GM15510 (cell line): ENCODE data around the gene FCRL3.

ENCODE experiments used
- POLR2A ChIP-seq: IDR thresholded peaks from 3 replicates; pipeline ENCODE4 v1.6.1; 2011; ENCODE audit warnings: borderline replicate concordance; ENCODE audit not compliant: insufficient read length; ENCODE audit errors: extremely low read depth

The FCRL3 gene

DNA sequence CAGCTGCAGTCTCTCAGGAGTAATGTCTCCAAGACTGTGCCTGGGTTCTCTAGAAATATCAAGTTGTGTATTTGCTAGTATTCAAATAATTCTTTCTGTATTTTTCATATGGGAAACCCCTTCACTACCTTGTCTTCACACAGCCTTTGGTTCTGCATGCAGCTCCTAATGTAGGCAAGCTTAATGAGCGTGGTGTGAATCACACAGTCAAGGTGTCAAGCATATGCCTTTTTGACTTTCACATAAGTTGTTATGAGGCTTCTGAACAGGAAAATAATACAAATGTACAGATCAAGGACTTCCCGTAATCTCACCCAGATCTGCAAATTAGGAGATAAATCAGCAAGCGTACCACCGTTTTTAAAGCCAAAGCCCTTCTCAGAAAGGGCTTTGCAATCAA is at the start of gene FCRL3:
Gene FCRL3 (minus strand): TSS at position 38 of the 400 bp plus-strand sequence. CDS start 280 bp downstream, outside the sequence.
- TF ChIP-seq POLR2A = no peak

- TF ChIP-seq POLR2A = no peak
These were observed 47.8 kb upstream of the FCRL3 start for GRCh38 chr1:157748262-157748817.

DNA sequence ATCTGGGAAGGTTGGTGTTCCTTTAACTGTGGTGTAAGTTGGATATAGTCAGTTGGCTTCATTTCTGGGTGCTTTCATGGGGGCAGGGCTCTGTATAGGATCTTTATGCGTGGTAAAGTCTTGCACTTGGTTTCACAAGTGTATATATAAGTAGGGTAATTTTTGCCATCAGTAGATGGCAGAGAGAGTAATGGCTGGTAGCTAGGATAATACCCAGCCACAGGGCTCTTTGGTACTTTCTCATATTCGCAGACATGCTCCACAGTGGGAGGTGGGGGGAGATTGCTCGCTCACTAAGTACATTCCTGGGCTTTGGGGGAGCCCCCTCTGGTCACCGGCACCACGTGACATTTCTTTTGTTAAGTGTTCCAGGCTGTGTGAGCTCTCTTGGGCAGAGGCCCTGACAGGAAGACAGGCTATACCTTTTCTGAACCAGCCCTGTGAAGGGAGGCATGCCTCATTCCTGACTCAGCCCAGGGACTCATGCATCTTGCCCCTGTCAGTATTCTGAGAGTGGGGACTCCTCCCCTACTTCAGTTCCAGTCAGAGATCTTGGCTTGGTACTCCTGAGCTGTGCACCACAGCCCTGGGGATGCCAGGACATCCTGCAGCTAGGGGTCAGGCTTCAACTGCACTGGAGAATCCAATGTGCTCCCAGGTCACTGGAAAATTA is 38.8 kb upstream of the FCRL3 start:
- no peak for TF ChIP-seq POLR2A

DNA sequence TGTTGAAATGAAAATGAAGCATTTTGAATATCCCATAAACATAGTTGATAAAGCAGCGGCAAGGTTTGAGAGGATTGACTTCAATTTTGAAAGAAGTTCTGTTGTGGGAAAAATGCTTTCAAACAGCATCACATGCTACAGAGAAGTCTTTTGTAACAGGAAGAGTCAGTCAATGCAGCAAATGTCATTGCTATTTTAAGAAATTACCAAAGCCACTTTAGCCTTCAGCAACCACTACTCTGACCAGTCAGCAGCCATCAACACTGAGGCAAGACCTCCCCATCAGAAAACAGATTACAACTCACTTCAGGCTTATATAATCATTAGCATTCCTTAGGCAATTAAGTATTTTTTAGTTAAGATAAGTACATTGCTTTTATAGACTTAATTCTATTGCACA is 33.8 kb upstream of the FCRL3 start:
- no peak for TF ChIP-seq POLR2A

GRCh38 chr1:157732755-157733154 is 32.2 kb upstream of the FCRL3 start:
- TF ChIP-seq POLR2A = no peak

DNA sequence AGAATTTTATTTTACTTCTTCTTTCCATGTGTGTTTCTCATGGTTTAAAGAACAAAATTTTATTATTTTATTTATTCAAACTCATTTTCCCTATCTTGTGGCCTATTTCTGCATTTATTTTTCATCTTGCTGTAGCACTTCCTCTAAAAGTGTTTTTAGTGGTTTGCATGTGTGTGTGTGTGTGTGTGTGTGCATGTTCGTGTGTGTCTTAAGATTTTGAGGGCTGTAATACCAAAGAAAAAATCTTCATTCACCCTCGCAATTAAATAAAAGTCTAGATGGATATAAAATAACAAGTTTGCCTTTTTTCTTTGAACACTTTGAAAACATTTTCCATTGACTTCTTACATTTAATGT is 24.6 kb upstream of the FCRL3 start:
- no peak for TF ChIP-seq POLR2A

GRCh38 chr1:157724537-157725220 is 24.1 kb upstream of the FCRL3 start:
- TF ChIP-seq POLR2A = no peak

DNA sequence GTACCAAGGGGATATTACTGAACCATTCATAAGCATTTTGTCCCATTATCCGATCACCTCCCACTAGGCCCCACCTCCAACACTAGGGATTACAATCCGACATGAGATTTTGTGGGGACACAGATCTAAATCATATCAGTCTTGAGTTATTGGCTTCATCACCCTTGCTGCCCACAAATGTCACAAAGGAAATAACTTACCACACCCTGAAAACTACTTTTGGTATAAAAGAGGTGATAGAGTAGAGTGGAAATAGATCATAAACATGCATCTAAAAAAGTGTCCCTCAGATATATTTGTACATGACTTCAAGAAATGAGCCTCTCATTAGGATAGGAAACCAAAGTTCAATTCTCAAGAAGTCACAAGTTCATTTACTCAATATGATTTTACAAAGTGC is 22.6 kb upstream of the FCRL3 start:
- no peak for TF ChIP-seq POLR2A

DNA sequence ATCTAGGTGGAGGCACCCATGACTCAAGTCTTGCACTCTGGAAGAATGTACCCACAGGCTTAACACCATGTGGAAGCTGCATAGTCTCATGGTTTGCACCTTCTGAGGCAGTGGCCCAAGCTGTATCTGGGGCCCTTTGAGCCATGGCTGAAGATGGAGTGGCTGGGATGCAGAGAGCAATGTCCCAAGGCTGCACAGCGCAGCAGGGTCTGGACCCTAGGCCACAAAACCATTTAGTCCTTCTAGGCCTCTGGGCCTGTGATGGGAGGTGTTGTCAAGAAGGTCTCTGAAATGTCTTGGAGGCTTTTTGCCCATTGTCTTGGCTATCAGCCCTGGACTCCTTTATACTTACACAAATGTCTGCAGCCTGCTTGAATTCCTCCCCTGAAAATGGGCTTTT is 21.4 kb upstream of the FCRL3 start:
- no peak for TF ChIP-seq POLR2A

DNA sequence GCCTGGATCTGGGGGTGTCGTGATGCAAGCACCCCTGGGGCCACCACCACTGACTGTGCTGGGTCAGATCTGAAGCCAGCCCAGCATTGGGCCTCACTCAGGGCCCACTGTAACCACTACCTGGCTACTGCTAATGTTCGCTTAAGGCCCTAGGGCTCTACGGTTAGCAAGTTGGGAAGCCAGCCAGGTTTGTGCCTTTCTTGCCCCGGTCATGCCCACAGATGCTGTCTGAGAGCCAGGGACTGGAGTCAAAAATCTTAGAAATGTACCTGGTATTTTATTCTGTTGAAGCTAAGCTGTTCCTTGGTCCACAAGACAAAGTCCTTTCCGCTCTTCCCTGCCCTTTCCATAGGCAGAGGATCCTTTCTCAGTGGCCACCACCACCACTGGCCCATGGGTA is 15.2 kb upstream of the FCRL3 start:
- no peak for TF ChIP-seq POLR2A

- TF ChIP-seq POLR2A = no peak
These were observed 11.2 kb upstream of the FCRL3 start for GRCh38 chr1:157711802-157712201.

DNA sequence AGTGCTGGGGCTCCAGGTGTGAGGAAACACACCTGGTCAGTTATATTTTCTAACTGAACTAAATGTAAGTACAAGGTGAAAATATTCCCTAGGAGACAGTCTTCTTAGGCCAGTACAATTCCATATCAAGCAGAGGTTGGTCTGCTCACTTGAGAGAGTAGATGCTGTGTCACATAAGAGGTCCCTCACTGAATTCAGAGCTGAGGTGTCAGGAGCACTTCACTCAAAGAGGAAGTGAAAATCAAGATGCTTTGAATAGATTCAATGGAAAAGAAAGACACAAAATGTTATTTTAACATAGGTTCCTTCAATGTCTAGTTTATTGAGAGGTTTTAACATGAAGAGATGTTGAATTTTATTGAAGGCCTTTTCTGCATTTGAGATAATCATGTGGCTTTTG is 4.3 kb upstream of the FCRL3 start:
- TF ChIP-seq POLR2A = no peak

GRCh38 chr1:157703981-157704380 is 3.4 kb upstream of the FCRL3 start:
- TF ChIP-seq POLR2A = no peak

- TF ChIP-seq POLR2A = no peak
These were observed 1.8 kb upstream of the FCRL3 start for GRCh38 chr1:157702308-157702825.

- TF ChIP-seq POLR2A = no peak
These were observed 264 bp downstream of the FCRL3 start for GRCh38 chr1:157700305-157700704.

DNA sequence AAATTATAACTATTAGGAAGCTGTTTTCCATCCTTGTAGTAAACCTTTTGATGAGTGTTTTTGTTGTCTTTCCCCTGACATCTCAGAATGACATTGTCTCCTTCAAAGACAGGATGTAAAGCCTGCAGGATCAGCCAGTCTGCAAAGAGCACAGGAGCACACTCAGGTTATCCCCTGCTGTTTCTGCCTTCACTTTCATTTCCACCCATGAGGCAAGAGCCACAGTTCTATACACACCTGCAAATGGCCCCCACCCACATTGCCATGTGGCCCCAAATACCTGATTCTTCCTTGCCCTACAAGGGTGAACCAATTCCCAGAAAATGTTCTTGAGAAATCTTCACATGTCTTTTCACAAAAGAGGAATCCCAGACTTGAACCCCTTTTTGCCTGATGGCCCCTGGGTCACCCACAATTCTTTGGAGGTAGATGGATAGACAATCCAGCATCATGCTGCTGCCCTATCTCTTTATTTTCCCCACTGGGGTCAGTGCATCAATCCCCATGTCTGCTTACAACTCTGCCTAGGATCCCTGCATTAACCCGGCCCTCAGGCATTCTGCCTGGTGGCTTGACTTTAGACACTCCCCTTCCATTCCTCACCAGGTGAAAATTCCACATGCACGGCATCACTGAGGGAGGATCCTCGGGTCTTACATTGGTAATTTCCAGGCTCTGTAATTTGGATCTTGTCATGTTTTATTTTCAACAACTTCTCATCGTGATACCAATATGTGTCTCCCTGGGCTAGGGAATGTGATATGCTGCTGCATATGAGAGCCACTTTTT is 2.6 kb downstream of the FCRL3 start:
- no peak for TF ChIP-seq POLR2A

DNA sequence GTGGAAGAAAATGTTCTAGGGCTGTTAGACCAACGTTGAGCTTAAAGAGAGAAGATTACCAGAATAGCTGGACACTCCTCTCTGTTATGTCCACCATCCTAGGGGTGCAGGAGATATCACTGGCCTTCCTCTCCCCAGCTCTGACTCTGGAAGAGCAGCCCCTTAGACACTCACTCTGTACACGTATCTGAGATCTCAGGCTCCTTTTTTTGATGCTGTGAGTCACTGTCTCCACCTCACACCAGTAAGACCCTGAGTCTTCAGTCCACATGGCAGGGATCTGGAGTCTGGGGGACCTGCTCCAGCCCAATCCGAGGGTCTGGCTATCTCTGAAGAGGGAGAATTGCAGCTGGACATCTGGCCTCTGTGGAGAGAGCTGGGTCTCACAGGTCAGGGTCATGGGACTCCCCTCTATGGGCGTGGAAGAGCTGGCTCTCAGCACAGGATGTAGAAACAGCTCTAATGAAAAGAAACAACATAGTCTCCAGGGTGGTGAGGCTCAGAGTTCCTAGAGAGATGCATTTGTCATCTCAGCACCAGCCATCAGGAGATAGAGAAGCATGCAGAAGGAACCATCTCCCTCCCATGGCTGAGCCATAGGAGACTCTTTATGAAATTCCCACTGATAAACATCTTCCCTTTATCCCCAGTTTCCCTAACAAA is 3.5 kb downstream of the FCRL3 start:
- TF ChIP-seq POLR2A = no peak
